Ovary (tissue), 9 donors: ENCODE results near the gene IMMP2L. TPM values are rescaled to one million over a fixed set of nuclear protein-coding genes. Genes with fewer than 3 reads are reported as not detected.

Experiments used
- DNase-seq, 5 donors: peaks; one replicate each; pipeline ENCODE4 v3.0.0-alpha.2; 2019 to 2020
- H3K27ac ChIP-seq, 2 donors: fragments of 200-600 bp; one replicate each; pipeline versions ENCODE4 v1.5.1 to v1.8.0; 2019 to 2022
- H3K27me3 ChIP-seq: fragments of 200-600 bp; one replicate; pipeline ENCODE4 v1.8.0; 2022
- H3K36me3 ChIP-seq: fragments of 200-600 bp; sonication (generic); one replicate; pipeline ENCODE4 v1.5.1; 2019
- H3K4me1 ChIP-seq: one replicate; pipeline ENCODE4 v1.8.1; 2013; ENCODE audit warnings: mild to moderate bottlenecking, moderate library complexity; ENCODE audit not compliant: insufficient read depth
- H3K4me3 ChIP-seq: fragments of 200-600 bp; sonication (generic); one replicate; pipeline ENCODE4 v1.5.1; 2017
- H3K9me3 ChIP-seq, 2 donors: fragments of 200-600 bp in 1 of 2; sonication (generic) in 1 of 2; one replicate each; pipeline versions ENCODE4 v1.5.1 to v1.8.1; 2013 to 2019; ENCODE audit warnings: mild to moderate bottlenecking in 1 of 2, moderate library complexity in 1 of 2
- CTCF ChIP-seq, 3 donors: fragments of 450-650 bp in 2 of 3; fragments of 200-600 bp in 1 of 3; IDR thresholded peaks; one replicate each; pipeline versions ENCODE4 v1.5.1 to v1.8.0; 2016 to 2022; ENCODE audit warnings: antibody characterized with exemption in 3 of 3, mild to moderate bottlenecking in 1 of 3
- EP300 ChIP-seq: sonication (generic); formaldehyde crosslinking; IDR thresholded peaks from one replicate; pipeline ENCODE4 v1.6.1; 2017; ENCODE audit warnings: antibody characterized with exemption
- POLR2A ChIP-seq: fragments of 450-650 bp; IDR thresholded peaks from one replicate; pipeline ENCODE4 v1.6.1; 2017; ENCODE audit warnings: antibody characterized with exemption, mild to moderate bottlenecking, moderate library complexity
- WGBS, 3 donors: extraction: QIAGEN DNeasy Blood & Tissue Kit in 1 of 3; methylation state at CpG; one replicate each; pipeline versions ENCODE4 v1.1.5 to v1.1.7; 2013 to 2017; 5-methylcytosine and 5-hydroxymethylcytosine counted together
- intact Hi-C, 4 donors: fragments of 100-400 bp; cut with DNase I; formaldehyde crosslinking; loops; one replicate each; pipeline versions ENCODE4 v1.11.0 to v1.15.1; 2022 to 2023
- polyA plus RNA-seq, 2 donors: library from polyadenylated mRNA; stranded (reverse); fragments of 200-250 nt in 1 of 2; fragments of 350-450 nt in 1 of 2; fragmentation: Illumina TruSeq in 1 of 2; extraction: RNeasy Lipid Tissue Mini Kit (QIAGEN cat#74804) in 1 of 2; gene quantifications; one replicate each; pipeline ENCODE4 v1.2.3, GENCODE V29; 2013 to 2014
- total RNA-seq, 7 donors: library from RNA; depleted of rRNA in 2 of 7; stranded (reverse); fragments of >200 nt in 2 of 7; fragmentation: NEBNext Ultra II Directional in 3 of 7; extraction: Animal tissue kit (Norgen Biotek cat#: 25700) in 3 of 7; gene quantifications; one replicate each; pipeline versions ENCODE4 v1.1.0 to v1.2.4, GENCODE V29; 2016 to 2023
- donor health status: DM: no; HTN: no; CAD: no; lungs with moderate emphysema.
- donor health status: DM: no; HTN: no; CAD: no.
- donor health status: Bipolar disorder and iron deficiency.
- donor health status: DM: yes; HTN: yes; CAD: no.
- donor health status: DM: no; HTN: no; CAD: no.
- donor health status: DM: yes; HTN: yes; CAD: no.

Gene IMMP2L
- total and polyA plus RNA-seq, 9 donors: 19.5 to 36.9 (median 29.9) TPM

GRCh38 chr7:111053035-111053434, 509.3 kb downstream of the IMMP2L start:
- intact Hi-C loops: no loop called here
- Histone ChIP-seq H3K36me3 (no peaks in the 10 kb centered on the region), H3K27ac (no peak overlapping the region), H3K27me3 (no peaks in the 10 kb centered on the region), H3K9me3 (no peaks in the 10 kb centered on the region), H3K4me3 (no peak overlapping the region), H3K4me1 (no peaks in the 10 kb centered on the region)
- TF ChIP-seq EP300 (no peak), CTCF (IDR thresholded peaks at IDR 0.05) (no peak), POLR2A (no peak)
- WGBS, 3 donors: 97 to 99% (median 97%) methylated on average over 2 of the region's 2 CpGs
- no peak for DNase-seq

GRCh38 chr7:111051832-111052231, 510.5 kb downstream of the IMMP2L start:
- Histone ChIP-seq H3K27me3 (no peaks in the 10 kb centered on the region), H3K36me3 (no peaks in the 10 kb centered on the region), H3K4me3 (no peak overlapping the region), H3K4me1 (no peaks in the 10 kb centered on the region), H3K27ac (no peak overlapping the region), H3K9me3 (no peaks in the 10 kb centered on the region)
- intact Hi-C loops: no loop called here
- DNase-seq: no peak
- no peak for TF ChIP-seq CTCF (IDR thresholded peaks at IDR 0.05)
- no peak for TF ChIP-seq POLR2A
- no peak for TF ChIP-seq EP300
- WGBS, 3 donors: 95 to 100% (median 97%) methylated on average over 1 of the region's 1 CpG

- no peaks in the 10 kb centered on the region for H3K27me3 ChIP-seq
- no peaks in the 10 kb centered on the region for H3K36me3 ChIP-seq
- no peak for DNase-seq
- intact Hi-C loops: no loop called here
- H3K27ac ChIP-seq: no peak overlapping the region
- H3K4me3 ChIP-seq: no peak overlapping the region
- 50 to 57% (median 55%) methylated on average over 2 of the region's 2 CpGs for WGBS, 3 donors
- H3K9me3 ChIP-seq: no peaks in the 10 kb centered on the region
- TF ChIP-seq POLR2A (no peak), EP300 (no peak), CTCF (IDR thresholded peaks at IDR 0.05) (no peak)
- H3K4me1 ChIP-seq: no peaks in the 10 kb centered on the region
Measured at GRCh38 chr7:111050875-111051416, 511.3 kb downstream of the IMMP2L start.

GRCh38 chr7:111049971-111050680, 512.2 kb downstream of the IMMP2L start:
- no peaks in the 10 kb centered on the region for H3K27me3 ChIP-seq
- TF ChIP-seq POLR2A: no peak
- TF ChIP-seq EP300: no peak
- no peak for TF ChIP-seq CTCF (IDR thresholded peaks at IDR 0.05)
- DNase-seq: no peak
- no peaks in the 10 kb centered on the region for H3K4me1 ChIP-seq
- no peaks in the 10 kb centered on the region for H3K9me3 ChIP-seq
- H3K4me3 ChIP-seq: no peak overlapping the region
- 69 to 74% (median 73%) methylated on average over 7 of the region's 7 CpGs for WGBS, 3 donors
- no peaks in the 10 kb centered on the region for H3K36me3 ChIP-seq
- intact Hi-C loops: no loop called here
- no peak overlapping the region for H3K27ac ChIP-seq
